Activated T-cell treated with anti-CD3 and anti-CD28 coated beads for 48 hours (primary cell): ENCODE data around the gene CFAP221.

Source experiments
- DNase-seq: peaks from one replicate; pipeline ENCODE4 v3.0.0-alpha.2; 2020; ENCODE audit warnings: low read depth

The CFAP221 gene

DNA sequence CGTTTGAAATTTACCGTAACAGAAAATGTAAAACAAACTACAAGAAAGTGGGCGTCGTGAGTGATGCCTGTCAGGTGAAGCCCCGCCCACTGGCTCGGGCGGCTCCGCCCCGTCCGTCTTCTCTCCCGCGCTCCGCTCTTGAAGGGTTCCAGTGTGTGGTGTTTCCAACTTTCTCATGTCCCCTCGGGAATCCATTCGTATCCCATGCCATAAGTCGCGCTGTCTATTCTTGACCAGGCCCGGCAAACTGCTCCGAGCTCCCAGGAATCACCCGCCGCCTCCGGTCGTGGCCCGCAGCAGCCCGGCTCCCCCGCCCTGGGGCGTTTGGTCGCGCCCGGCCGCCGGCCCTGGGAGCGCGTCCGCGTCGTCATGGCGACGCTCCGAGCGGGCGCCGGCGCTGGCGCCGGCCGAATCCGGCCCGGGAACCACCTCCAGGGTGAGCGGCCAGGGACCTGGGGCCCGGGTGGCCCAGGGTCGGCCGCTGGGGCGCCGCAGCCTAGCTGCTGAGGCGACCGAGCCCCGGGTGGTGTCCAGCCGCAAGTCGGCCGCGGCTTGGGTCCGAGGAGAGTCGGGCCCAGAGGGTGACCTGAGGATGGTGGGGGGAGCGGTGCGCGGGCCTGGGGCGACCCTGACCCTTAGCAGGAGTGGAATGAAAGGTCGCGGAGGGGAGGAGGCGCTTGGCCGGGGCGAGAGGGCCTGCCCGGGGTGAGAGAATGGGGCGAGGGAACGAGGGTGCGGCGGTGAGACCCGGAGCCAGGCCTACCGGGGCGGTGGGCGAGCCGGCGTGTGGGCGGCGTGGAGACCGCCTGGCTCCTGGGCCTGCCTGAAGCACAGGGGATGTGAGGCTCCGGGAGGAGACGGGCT is at the start of gene CFAP221:
Gene CFAP221, plus strand, starts transcription at position 375 of the 864 bp plus-strand sequence. CDS start 1,683 bp downstream, outside the sequence.
- DNase-seq = peak; percentile 61

DNA sequence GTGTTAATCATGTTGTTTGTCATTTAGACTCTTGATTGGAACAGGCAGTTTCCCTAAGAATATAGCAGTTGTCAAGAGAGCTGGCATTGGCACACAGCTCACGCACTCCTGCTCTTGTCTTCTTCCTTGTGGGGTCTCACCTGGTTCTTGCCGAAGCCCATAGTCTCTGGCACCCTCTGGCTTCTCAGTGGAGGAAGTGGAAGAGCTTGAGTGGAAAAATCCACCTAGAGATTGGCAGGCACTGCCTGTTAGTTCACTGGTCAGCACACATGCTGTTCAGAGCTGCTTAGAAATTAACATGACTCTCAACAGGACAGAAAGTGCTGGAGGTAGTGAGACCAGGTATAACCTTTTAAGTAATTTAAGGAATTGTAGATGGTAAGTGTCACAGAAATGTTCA is 48.3 kb upstream of the CFAP221 start:
- DNase-seq = no peak

DNA sequence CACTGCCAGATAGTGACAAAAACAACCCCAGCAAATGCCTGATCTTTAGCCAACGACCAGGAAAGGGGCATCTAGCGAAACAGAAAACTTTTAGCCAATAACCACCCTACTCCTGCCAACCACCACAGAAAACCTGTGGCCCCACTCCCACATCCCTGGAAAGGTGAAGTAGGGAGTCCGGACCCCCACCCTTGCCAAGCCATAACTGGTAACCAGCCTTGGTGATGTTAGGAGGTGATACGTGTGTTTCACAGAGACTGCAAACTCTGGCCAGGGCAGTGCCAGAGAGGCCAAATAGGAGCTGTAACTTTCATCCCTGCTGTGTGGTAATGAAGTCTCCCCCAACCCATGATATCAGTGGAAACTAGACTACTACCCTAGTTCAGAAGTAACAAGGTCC is 47.6 kb upstream of the CFAP221 start:
- no peak for DNase-seq

DNA sequence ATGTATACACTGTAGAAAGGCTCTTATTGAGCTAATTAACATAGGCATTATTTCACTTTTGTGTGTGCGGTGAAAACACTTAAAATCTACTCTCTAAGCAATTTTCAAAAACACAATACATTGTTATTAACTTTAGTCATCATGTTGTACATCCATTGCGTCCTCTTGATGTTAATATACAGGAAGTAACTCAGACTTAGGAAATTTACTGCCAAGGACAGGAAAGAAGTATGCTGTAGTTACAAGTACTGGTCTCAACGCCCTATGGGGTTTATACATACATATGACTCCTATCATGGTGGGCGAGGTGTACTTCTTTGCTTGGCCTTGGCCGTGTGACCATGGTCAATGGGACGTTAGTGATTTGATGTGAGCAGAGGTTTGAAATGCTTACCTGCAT is 35.5 kb upstream of the CFAP221 start:
- DNase-seq = no peak

DNA sequence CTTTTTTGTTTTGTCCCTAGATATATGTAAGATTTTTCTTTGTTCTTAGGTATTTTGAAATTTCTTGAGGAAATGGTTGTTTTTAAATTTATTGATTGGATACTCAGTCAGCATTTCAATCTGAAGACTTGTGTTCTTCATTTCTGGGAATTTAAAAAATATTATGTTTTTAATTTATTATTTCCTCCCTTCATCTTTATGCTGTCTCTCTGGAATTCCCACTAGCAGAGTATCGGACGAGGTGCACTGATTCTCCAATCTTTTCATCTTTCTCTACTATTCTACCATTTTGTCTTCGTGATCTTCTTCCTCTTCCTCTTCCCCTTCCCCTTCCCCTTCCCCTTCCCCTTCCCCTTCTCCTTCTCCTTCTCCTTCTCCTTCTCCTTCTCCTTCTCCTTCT is 32.3 kb upstream of the CFAP221 start:
- no peak for DNase-seq

DNA sequence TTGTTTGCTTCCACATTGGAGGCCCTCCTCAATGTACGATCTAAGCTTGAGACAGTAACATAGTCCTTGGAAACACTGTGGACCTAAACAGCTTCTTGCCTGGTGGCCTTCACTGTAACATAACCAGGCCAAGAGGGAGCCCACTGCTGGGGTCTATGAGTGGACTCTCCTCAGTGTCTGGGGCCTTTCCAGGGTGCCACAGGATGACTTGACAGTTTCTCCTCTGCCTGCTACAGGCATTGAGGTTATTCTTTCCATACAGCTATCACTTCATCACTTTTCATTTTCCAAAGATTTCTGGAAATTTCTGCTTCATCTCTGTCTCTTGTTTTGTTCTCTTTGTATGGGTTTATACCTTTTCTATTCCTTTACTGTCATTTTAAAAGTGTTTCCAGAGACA is 31.3 kb upstream of the CFAP221 start:
- no peak for DNase-seq

DNA sequence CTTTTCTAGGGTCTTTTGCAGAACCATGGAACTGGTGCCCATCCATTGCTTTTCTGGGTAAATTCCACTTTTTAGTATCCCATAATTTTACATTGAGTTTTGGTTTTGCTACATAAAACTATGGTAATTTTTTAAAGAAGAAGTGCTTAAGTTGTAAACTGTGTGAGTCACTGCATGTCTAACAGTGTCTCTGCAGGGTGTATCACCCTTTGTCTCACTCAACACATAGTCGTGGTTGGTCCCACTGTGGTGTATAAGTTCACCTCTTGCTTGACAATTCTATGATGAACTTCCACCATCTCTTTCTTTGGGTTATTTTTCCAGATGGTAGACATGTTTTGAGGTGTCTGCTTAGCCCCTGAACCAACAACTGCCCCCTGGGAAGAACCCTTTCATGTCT is 30.4 kb upstream of the CFAP221 start:
- DNase-seq = no peak

DNA sequence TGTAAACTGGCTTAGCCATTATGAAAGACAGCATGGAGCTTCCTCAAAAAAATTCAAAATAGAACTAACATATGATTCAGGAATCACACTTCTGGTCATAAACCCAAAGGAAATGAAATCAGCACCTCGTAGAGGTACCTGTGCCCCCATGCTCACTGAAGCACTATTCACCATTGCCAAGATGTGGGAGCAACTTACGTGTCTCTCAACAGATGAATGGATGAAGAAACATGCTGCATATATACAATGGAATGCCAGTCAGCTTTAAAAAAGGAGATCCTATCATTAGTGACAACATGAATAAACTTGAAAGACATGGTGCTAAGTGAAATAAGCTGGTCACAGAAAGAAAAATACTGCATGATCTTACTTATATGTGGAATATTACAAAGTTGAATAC is 28.1 kb upstream of the CFAP221 start:
- DNase-seq = no peak

DNA sequence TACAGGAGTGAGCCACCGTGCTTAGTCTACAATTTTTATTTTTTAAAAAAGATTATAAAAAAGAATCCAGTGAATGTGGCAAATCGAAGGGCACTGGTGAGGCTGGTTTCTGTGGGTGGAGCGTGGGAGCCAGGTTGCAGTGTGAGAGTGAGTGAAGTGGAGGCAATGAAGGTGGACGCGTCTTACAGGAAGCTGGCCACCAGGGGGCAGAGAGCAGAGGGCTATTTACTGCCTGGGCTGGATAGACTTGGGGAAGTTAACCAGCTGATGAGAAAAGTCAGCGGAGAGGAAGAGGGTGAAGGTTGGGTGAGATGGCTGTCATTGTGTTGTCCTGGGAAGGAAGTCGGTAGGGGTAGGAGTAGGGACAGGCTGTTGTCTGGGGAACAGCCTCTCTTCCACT is 26.8 kb upstream of the CFAP221 start:
- peak; percentile 29 for DNase-seq

DNA sequence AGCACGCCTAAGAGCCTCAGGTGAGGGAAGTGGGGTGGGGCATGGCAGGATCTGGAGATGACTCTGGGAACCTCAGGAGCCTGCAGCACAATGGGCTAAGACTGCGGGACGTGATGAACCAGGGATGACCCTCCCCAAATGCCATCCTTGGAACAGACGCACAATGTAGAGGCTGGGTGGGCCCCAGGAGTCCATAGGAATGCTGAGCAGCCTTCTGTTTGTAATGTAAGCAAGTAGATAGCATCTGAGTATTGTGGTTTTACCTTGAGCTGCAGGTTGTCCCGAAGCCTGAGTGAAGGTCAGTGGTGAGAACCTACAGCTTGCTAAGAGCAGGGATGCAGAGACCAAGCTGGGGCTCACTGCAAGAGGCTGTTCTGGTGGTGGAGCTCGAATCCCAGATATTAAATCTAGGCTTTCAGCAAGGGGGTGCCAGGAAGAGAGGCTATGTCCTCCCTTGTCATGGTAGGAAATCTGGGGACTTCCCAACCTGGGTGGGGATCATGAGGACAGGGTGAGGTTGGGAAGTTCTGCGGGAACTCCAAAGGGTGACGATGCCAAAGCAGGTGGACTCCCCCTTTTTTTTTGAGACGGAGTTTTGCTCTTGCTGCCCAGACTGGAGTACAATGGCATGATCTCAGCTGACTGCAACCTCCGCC is 25.7 kb upstream of the CFAP221 start:
- DNase-seq = no peak

DNA sequence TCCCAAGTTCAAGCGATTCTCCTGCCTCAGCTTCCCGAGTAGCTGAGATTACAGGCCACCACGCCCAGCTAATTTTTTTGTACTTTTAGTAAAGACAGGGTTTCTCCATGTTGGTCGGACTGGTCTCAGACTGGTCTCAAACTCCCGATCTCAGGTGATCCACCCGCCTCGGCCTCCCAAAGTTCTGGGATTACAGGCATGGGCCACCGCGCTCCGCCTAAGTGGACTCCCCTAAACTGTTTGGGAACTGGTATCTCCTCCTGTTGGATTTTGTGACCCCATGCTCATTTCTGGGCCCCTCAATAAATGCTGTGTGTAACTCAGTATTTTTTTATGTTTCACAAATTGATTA is 25.2 kb upstream of the CFAP221 start:
- DNase-seq = no peak

DNA sequence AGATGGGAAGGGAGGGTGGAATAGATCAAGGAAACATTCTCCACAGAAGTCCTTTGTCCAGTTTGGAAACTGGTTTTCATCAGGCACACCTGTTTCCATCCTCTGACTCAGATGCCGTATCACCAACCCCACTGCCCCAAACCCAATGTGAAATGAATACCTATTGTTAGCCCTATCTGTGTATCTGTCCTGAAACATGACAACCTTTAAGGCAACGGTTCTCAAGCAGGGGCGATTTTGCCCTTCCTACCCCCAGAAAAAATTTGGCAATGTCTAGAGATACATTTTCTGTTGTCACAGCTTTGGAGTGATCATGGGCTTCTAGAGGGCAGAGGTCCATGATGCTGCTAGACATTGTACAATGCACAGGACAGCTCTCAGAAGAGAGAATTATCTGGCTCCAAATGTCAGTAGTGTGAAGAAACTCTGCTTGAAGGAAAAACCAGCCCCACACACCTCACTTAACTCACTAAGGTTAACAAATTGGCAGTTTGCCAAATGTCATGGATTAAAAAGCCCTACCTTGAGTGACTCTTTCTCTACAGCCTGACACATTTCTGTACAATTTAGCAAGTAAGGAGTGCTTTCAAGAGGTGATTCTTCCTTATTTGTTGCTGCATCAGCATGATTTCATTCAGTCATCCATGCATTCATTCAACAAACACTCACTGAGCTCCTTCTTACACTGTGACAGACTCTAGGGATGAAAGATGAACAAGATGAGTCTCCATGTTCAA is 23.4 kb upstream of the CFAP221 start:
- no peak for DNase-seq

DNA sequence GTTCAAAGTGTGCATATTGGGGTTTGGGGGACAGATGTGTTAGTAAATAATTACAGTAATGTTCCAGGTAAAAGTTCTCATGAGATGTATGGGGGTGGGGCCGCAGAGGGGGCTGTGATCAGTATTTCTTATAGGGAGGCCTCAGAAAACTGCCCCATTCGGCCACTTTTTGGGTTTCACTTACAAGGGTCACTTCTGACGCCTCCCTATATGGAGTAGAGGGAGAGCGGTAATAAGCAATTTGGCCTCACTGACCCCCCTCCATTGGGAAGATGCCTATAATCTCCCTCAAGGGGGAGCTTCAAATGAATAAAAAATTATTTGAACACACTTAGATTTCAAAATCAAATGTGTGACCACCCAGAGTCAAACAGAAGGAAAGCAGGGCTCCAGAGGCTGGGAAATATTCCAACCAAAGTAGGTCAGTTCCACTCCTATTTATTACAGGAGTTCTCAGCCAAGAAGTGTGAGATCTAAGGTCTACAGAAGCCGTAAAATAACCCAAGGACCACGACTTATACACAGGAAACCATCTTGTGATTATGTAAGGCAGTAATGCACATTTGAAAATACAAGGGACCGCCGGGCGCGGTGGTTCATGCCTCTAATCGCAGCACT is 22.7 kb upstream of the CFAP221 start:
- no peak for DNase-seq

DNA sequence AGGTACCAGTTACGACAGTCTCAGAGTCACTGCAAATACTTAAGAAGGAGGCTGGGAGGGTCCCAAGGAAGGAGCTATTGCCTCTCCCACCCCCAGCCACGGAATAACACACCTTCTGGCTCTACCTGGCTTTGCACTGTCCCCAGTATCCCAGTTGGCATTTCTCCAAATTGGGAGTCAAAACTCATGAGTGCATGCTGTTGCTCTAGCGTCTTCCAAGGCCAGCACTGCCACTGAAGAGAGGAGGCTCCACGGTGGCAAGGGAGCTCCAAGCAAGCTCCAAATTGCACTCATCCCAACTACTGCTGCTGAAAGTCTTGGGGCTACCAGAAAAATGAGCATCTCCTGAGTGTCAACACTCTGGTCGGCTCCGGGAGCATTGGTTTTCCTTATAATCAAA is 21.6 kb upstream of the CFAP221 start:
- no peak for DNase-seq

DNA sequence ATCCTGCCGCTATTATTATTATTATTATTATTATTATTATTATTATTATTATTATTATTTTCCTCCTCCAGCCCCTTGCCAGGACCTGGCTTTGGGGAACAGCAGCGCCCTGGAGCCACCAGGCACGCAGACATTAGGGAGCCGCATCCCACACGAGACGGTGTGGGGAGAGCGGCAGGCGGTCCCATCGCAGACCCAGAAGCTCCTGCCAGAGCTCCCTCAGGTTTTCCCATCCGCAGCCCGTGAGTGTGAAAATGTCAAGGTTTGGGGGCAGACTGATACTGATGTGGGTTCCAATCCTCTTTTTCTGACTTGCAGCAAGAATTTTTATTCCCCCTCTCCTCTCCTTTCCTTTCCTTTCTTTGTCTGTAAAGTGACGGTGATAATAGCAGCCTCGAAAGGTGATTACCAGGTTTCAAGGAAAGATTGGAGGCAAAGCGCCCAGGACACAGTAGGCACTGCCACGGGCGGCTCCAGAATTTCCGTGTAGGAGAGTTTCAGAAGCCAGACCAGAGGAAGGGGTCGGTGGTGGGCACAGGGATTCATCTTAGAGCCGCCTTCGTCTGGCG is 20.8 kb upstream of the CFAP221 start:
- DNase-seq = no peak

DNA sequence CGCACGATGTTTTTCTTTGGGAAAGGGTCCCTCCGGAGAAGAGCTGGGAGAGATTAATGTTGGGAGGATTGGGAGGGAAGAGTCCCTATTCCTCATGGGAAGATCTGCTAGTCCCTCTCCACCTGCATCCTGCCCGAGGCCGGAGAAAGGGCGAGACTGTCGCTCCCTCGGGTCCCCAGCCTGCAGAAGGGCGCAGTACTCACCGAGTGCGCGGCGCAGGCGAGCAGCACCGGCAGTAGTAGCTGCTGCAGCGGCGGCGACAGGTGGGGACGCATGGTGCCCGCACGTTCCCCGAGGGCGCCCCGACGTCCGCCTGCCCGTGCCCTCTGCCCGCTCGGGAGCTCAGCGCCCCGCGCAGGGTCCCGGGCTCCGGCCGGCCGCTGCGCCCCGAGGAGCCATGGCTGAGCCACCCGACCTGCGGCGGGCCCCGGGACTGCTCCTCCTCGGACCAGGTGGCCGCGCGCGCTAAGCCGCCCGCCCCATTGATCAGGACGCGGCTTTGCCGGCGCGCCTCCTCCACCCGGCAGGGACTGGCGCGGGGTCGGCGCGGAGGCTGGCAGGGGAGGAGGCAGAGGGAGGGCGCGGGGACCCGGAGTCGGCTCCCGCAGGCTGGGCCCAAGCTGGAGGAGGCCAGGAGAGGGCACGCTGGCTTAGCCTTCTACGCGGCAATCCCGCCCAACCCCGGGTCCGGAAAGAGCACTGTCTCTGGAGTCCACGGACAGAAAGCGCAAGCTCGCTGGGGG is 20.1 kb upstream of the CFAP221 start, which contains the start of gene SCTR:
Gene SCTR, minus strand, starts transcription at position 532 of the 743 bp plus-strand sequence. Its CDS starts 257 bp downstream, at position 275.
- DNase-seq = no peak

DNA sequence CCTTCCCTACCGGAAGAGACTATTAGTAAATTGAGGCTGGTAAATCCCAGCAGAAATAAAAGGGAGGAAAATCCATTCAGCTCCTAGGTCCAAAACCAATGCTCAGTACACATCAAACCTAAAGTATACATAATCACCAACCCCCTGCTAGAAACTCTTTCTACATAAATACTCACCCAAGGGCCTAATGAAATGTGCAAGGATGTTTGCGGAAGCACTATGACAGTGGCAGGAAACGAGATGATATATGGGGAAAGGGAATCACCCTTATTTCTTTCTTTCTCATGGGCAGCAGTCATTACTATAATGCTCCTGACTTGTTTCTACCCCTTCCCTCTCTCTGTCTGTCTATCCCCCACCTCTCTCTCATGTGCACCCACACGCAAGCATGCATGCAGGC is 18.6 kb upstream of the CFAP221 start:
- DNase-seq = no peak

DNA sequence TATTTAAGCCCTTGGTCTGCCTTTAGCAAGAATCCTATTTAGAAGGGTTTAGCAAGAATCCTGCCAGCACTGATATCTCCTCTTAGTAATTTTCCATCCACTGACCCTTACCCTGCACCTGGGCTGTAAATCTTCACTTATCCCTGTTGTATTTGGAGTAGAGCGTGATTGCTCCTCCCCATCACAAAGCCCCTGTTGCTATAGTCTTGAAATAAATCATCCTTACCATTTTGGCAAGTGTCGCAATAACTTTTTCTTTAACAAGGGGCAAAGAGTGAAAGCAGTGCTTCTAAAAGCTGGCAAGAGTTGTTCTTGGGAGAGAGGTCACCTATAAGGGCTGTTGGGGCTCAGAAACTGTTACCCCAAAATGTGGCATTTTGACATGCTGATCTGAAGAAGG is 16.2 kb upstream of the CFAP221 start:
- DNase-seq = no peak

DNA sequence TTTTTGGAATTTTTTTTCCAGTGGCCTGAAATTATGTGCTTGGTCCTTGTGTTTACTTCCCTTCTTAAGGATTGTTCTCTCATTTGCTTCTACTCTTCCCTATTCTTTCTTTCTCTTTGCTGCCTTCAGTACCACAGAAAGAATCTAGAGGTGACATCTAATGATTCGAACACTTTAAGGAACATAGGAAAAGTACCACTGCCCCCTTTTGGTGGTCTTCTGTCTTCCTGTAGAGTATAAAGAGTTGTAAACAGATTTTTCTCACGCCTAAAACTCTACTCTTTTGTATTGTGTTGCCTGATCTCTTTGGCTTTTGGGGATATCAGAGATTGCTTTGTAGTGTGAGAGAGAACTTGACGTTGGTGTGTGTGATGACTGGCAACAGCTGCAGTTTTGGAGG is 13.0 kb upstream of the CFAP221 start:
- no peak for DNase-seq

DNA sequence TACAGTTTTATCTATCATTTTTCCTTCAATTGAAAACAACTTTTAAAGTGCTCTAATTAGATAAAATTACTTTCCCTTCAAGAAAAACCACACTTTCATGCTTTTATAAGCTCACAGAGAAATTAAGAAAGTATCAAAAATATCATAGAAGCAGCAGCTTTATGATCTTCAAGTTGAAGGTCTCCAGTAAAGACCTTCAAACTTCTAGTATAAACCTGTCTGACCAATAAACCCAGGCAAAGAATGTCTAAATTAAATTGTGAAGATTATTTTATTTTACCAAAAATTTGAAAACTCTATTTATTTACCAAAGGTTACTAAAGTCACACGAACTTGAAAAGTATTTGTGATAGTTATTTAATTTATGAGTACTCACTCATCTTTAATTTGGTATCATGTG is 10.7 kb upstream of the CFAP221 start:
- no peak for DNase-seq

DNA sequence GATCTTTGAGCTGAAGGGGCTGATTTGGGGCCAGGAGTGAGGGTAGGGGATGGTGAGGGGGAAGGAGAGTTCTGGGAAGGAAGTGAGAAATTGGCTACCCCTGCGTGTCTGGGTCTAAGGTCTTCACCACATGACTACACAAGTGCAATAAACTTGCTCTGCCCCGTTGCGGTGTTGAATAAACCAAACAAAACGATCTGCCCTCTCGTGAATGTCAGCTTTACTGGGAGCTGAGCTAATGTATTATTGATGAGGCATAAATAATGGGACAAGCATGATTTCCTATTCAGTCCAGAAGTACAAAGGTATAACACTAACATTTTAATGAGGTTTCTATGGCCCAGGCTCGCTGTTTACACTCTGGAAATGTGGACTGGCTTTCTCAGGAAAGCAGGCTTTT is 8.0 kb upstream of the CFAP221 start:
- no peak for DNase-seq
